ENCODE measurements around the gene EPM2AIP1.

DNA sequence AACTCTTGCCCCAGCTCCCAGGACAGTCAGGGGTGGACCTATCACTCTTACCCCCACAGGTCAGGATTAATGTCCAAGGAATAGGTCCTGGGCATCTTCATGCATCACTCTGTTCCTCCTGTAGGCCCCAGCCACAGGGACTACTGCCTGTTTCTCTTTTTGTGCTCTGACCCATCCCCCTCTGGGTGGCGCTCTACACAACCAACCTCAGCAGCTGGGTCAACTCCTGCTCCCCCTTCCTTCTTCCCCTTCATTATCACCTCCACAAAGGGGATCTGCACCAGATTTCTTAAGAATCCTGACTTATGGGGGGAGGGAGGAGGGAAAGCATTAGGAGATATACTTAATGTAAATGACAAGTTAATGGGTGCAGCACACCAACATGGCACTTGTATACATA is 35.9 kb downstream of the EPM2AIP1 start:
- TF ChIP-seq, protein P1, sequence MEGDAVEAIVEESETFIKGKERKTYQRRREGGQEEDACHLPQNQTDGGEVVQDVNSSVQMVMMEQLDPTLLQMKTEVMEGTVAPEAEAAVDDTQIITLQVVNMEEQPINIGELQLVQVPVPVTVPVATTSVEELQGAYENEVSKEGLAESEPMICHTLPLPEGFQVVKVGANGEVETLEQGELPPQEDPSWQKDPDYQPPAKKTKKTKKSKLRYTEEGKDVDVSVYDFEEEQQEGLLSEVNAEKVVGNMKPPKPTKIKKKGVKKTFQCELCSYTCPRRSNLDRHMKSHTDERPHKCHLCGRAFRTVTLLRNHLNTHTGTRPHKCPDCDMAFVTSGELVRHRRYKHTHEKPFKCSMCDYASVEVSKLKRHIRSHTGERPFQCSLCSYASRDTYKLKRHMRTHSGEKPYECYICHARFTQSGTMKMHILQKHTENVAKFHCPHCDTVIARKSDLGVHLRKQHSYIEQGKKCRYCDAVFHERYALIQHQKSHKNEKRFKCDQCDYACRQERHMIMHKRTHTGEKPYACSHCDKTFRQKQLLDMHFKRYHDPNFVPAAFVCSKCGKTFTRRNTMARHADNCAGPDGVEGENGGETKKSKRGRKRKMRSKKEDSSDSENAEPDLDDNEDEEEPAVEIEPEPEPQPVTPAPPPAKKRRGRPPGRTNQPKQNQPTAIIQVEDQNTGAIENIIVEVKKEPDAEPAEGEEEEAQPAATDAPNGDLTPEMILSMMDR (IDR thresholded peaks at IDR 0.05; ENCODE audit: insufficient read depth, low read depth, low read length): no peak
- no peak for TF ChIP-seq EZH2 (IDR thresholded peaks at IDR 0.05; ENCODE audit: insufficient read depth, low read length)
